HEK293T (cell line): ENCODE measurements around the gene SCO2.
A peak's percentile ranks its signal among the peaks of the same experiment; 100 is the strongest.
"Not testable (repeated sequence)": the region's sequence is repeated elsewhere in the genome, so short reads cannot be mapped to it uniquely, and the experiment has no call there.

Experiments
- CTCF ChIA-PET: fragments of 350-600 bp; formaldehyde crosslinking; extraction: SDS; loops from one replicate; lab custom pipeline; 2021; ENCODE audit warnings: antibody characterized with exemption, inconsistent platforms; lab: Yijun Ruan, JAX
- POLR2A ChIA-PET: fragments of 350-600 bp; formaldehyde crosslinking; extraction: SDS; loops from one replicate; lab custom pipeline; 2020; ENCODE audit warnings: antibody characterized with exemption, inconsistent platforms; lab: Yijun Ruan, JAX
- DNase-seq: peaks from one replicate; pipeline ENCODE4 v3.0.0; 2012; ENCODE audit warnings: mixed read lengths; ENCODE audit errors: extremely low spot score
- ARNT ChIP-seq: fragments of 450-650 bp; IDR thresholded peaks from 2 replicates; pipeline ENCODE4 v1.6.1; 2017; ENCODE audit warnings: mild to moderate bottlenecking
- BHLHE40 ChIP-seq: fragments of 450-650 bp; IDR thresholded peaks from 2 replicates; pipeline ENCODE4 v1.6.1; 2016; ENCODE audit warnings: mild to moderate bottlenecking, moderate library complexity, borderline replicate concordance
- CTBP1 ChIP-seq: fragments of 450-650 bp; IDR thresholded peaks from 2 replicates; pipeline ENCODE4 v1.6.1; 2016; ENCODE audit warnings: borderline replicate concordance
- ELF4 ChIP-seq: fragments of 450-650 bp; IDR thresholded peaks from 2 replicates; pipeline ENCODE4 v1.6.1; 2017; ENCODE audit warnings: antibody characterized with exemption
- FOXA1 ChIP-seq: fragments of 450-650 bp; IDR thresholded peaks from 2 replicates; pipeline ENCODE4 v1.6.1; 2016; ENCODE audit warnings: mild to moderate bottlenecking
- FOXK2 ChIP-seq: fragments of 450-650 bp; IDR thresholded peaks from 2 replicates; pipeline ENCODE4 v1.6.1; 2016; ENCODE audit warnings: mild to moderate bottlenecking
- FOXM1 ChIP-seq: fragments of 450-650 bp; IDR thresholded peaks from 2 replicates; pipeline ENCODE4 v1.6.1; 2017; ENCODE audit warnings: mild to moderate bottlenecking, borderline replicate concordance
- HDGF ChIP-seq: fragments of 450-650 bp; IDR thresholded peaks from 2 replicates; pipeline ENCODE4 v1.6.1; 2017; ENCODE audit warnings: antibody characterized with exemption, borderline replicate concordance
- L3MBTL2 ChIP-seq: fragments of 450-650 bp; conservative IDR thresholded peaks from 2 replicates; pipeline ENCODE4 v1.6.1; 2016; ENCODE audit warnings: mild to moderate bottlenecking
- LEF1 ChIP-seq: fragments of 450-650 bp; IDR thresholded peaks from 2 replicates; pipeline ENCODE4 v1.6.1; 2017; ENCODE audit warnings: mild to moderate bottlenecking, borderline replicate concordance
- NFRKB ChIP-seq: fragments of 450-650 bp; IDR thresholded peaks from 2 replicates; pipeline ENCODE4 v1.6.1; 2016; ENCODE audit warnings: mild to moderate bottlenecking, moderate library complexity
- SP1 ChIP-seq: fragments of 450-650 bp; IDR thresholded peaks from 2 replicates; pipeline ENCODE4 v1.6.1; 2017
- SUZ12 ChIP-seq: fragments of 450-650 bp; IDR thresholded peaks from 2 replicates; pipeline ENCODE4 v1.6.1; 2016; ENCODE audit warnings: mild to moderate bottlenecking
- TARDBP ChIP-seq: fragments of 450-650 bp; IDR thresholded peaks from 2 replicates; pipeline ENCODE4 v1.6.1; 2016
- ZNF384 ChIP-seq: fragments of 450-650 bp; IDR thresholded peaks from 2 replicates; pipeline ENCODE4 v1.6.1; 2016
- TF ChIP-seq, protein P1 (sequence below): fragments of 450-650 bp; IDR thresholded peaks from 2 replicates; pipeline ENCODE4 v1.6.1; 2016

The SCO2 gene

DNA sequence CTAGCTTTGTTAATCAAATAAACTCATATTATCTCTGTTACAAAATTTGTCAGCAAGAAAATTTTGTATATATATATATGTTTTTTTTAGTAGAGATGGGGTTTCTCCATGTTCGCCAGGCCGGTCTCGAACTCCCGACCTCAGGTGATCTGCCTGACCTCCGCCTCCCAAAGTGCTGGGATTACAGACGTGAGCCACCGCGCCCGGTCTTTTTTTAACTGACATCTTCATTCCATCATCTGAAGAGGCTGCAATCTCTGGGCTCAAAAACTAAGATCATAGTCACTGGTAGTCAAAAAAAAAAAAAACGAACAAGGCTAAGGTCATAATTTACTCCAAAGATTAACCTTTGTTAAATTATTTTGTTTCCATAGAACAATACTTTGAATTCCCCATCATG lies 15.0 kb upstream of the SCO2 start:
- POLR2A ChIA-PET = interaction anchor here (7.3 kb wide), 1 partner anchor 15 kb away, joined by 49 read pairs; the partner anchor contains the start of gene SCO2
- TF ChIP-seq FOXM1 (no peak), FOXK2 (no peak), LEF1 (no peak), HDGF (no peak), SP1 (no peak), CTBP1 (no peak), BHLHE40 (no peak), ELF4 (no peak), ARNT (no peak), TARDBP (no peak), L3MBTL2 (no peak), FOXA1 (no peak), NFRKB (no peak), ZNF384 (no peak), SUZ12 (no peak)
- TF ChIP-seq, protein P1, sequence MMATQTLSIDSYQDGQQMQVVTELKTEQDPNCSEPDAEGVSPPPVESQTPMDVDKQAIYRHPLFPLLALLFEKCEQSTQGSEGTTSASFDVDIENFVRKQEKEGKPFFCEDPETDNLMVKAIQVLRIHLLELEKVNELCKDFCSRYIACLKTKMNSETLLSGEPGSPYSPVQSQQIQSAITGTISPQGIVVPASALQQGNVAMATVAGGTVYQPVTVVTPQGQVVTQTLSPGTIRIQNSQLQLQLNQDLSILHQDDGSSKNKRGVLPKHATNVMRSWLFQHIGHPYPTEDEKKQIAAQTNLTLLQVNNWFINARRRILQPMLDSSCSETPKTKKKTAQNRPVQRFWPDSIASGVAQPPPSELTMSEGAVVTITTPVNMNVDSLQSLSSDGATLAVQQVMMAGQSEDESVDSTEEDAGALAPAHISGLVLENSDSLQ = no peak
- CTCF ChIA-PET = interaction anchor here (1.8 to 3.4 kb wide), 2 partner anchors 15 to 23 kb away, joined by 7 to 11 read pairs; partner anchors contain the start of genes SCO2 and SYCE3
- DNase-seq = no peak

DNA sequence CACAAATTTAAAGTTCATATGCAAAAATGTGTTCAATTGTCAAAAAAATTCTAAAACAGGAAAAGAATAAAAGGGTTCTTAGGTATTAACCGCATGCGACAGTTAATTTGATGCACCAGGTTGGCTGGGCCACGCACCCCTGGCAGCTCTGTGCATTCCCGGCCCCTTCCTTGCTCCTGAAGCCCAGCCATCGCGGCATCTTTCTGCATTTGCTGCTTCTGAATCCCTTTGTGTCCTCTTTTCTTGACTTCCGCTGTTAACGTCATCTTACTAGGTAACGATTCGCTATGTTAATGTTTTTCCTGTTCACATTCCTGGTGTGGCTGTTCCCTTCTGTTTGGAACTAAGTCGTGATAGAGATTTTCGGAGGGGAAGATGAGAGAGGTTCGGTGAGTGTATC lies 12.4 kb upstream of the SCO2 start:
- ChIA-PET CTCF (interaction anchor here (3.4 kb wide), 1 partner anchor 12 kb away, joined by 11 read pairs; the partner anchor contains the start of gene SCO2), POLR2A (interaction anchor here (7.3 kb wide), 1 partner anchor 13 kb away, joined by 49 read pairs; the partner anchor contains the start of gene SCO2)
- no peak for DNase-seq
- no peak for TF ChIP-seq FOXK2
- no peak for TF ChIP-seq HDGF
- no peak for TF ChIP-seq L3MBTL2
- TF ChIP-seq FOXA1 = no peak
- TF ChIP-seq LEF1 = no peak
- no peak for TF ChIP-seq SUZ12
- no peak for TF ChIP-seq CTBP1
- no peak for TF ChIP-seq ZNF384
- TF ChIP-seq TARDBP = no peak
- no peak for TF ChIP-seq ELF4
- no peak for TF ChIP-seq FOXM1
- TF ChIP-seq BHLHE40 = no peak
- TF ChIP-seq SP1 = no peak

DNA sequence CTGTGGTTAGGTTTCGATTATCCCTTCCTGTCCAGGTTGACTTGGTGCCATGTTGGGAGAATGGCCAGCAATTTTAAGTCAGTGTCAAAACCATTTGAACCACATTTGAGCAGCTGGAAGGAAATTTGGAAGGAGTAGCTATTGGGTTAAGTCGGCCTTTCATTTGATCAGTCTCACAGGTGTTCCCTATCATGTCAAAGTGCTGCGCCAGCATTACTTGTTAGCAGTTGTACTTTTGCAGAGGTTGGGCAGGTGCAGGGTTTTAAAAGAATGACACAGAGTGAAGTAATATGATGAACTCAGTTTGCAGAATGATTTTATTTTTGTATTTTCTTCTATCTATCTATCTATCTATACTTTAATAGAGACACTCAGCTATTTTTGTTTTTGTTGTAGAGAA lies 10.8 kb upstream of the SCO2 start:
- CTCF ChIA-PET = interaction anchor here (0.9 to 2.2 kb wide), 2 partner anchors 11 to 91 kb away, joined by 5 to 10 read pairs; partner anchors contain the start of gene SCO2
- DNase-seq = no peak
- TF ChIP-seq, protein P1 = no peak
- TF ChIP-seq SUZ12 = no peak
- no peak for TF ChIP-seq FOXA1
- no peak for TF ChIP-seq SP1
- no peak for TF ChIP-seq FOXM1
- TF ChIP-seq NFRKB = no peak
- no peak for TF ChIP-seq ZNF384
- no peak for TF ChIP-seq CTBP1
- TF ChIP-seq ELF4 = no peak
- TF ChIP-seq TARDBP = no peak
- TF ChIP-seq LEF1 = no peak
- TF ChIP-seq FOXK2 = no peak
- no peak for TF ChIP-seq BHLHE40
- no peak for TF ChIP-seq HDGF
- TF ChIP-seq ARNT = no peak
- no peak for TF ChIP-seq L3MBTL2
- POLR2A ChIA-PET = interaction anchor here (7.3 kb wide), 1 partner anchor 11 kb away, joined by 49 read pairs; the partner anchor contains the start of gene SCO2

DNA sequence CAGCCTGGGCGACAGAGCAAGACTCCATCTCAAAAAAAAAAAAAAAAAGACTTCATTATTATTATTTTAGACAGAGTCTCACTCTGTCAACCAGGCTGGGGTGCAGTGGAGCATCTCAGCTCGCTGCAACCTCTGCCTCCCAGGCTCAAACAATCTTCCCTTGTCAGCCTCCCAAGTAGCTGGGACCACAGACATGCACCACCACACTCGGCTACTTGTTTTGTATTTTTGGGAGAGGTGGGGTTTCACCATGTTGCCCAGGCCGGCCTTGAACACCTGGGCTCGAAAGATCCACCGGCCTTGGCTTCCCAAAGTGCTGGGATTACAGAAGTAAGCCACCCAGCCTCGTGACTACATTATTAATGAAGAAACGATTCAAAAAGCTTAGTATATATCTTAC lies 9.7 kb upstream of the SCO2 start:
- POLR2A ChIA-PET = interaction anchor here (0.7 to 7.3 kb wide), 3 partner anchors 10 to 31 kb away, joined by 3 to 49 read pairs (median 3); partner anchors contain the start of genes SCO2 and SYCE3
- no peak for DNase-seq
- CTCF ChIA-PET = interaction anchor here (0.6 to 2.2 kb wide), 3 partner anchors 9 to 92 kb away, joined by 3 to 10 read pairs (median 5); partner anchors contain the start of gene SCO2
- no peak for TF ChIP-seq BHLHE40
- TF ChIP-seq HDGF = no peak
- TF ChIP-seq, protein P1 = no peak
- no peak for TF ChIP-seq FOXA1
- TF ChIP-seq CTBP1 = no peak
- no peak for TF ChIP-seq TARDBP
- TF ChIP-seq SUZ12 = no peak
- no peak for TF ChIP-seq ZNF384
- TF ChIP-seq SP1 = no peak
- no peak for TF ChIP-seq LEF1

DNA sequence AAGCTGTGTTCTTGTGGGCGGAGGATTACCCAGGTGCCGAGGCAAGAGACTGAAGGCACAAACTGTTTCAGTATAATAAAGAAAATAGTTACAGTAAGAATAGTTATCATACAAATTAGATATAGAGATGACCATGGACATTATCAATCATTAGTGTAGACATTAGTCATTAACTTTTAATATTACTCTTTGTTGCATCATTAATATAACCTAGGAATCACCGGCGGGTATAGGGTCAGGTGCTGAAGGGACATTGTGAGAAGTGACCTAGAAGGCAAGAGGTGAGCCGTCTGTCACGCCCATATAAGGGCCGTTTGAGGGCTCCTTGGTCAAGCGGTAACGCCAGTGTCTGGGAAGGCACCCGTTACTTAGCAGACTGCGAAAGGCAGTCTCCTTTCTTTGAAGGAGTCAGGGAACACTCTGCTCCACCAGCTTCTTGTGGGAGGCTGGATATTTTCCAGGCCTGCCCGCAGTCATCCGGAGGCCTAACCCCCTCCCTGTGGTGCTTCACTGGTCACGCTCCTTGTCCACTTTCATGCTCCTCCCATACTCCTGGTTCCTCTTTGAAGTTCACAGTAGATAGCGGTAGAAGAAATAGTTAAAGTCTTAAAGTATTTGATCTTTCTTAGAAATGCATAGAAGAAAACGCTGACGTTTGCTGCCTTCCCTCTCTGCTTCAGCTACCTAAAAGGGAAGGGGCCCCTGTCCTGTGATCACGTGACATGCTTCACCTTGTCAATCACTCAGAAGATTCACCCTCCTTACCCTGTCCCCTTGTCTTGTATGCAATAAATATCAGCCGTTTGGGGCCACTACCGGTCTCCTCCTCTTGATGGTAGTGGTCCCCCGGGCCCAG lies 8.7 kb upstream of the SCO2 start:
- not testable (repeated sequence) for DNase-seq
- ChIA-PET CTCF (interaction anchor here (0.9 to 2.2 kb wide), 2 partner anchors 8 to 29 kb away, joined by 3 to 10 read pairs; partner anchors contain the start of gene SCO2), POLR2A (interaction anchor here (1.3 to 7.3 kb wide), 2 partner anchors 9 to 29 kb away, joined by 3 to 49 read pairs; partner anchors contain the start of genes SCO2 and SYCE3)
- TF ChIP-seq, protein P1 = peak; percentile 57; the same call in 1 of the 2 replicates
